ENCODE data around the gene GRPEL1.

The GRPEL1 gene

DNA sequence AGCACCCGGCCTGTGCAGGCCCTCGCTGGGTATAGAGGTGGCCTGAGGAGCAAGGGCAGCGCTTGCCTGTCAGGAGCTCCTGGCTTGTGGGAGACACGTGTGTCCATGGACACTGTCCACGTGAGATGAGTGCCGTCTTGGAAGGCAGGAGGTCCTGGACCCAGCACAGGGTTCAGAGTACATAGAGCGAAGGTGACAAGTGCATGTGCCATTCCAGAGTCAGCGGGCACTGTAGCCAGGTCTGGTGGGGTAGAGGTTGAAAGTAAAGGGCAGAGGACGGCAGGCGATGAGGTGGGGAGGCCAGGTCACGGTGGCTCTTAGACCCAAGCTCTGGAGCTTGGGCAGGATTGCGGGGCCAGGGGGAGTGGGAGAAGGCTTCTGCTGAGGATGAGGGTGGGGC, 53.0 kb downstream of the GRPEL1 start:
- Histone ChIP-seq H2AFZ (ENCODE audit: low read depth, low read length) (no peak overlapping the region), H3K36me3 (replicated peaks; ENCODE audit: low read depth, low read length) (peaks cover 30% of the 10 kb centered on the region), H4K20me1 (ENCODE audit: insufficient read depth, low read length) (no peaks in the 10 kb centered on the region), H3K27me3 (ENCODE audit: low read depth, low read length) (no peaks in the 10 kb centered on the region), H3K4me1 (ENCODE audit: low read length) (peaks cover 16% of the 10 kb centered on the region), H3K4me2 (ENCODE audit: low read length) (no peak overlapping the region), H3K9ac (ENCODE audit: low read length) (no peak overlapping the region; the same call in 1 of the 2 replicates), H3K9me3 (ENCODE audit: insufficient read depth, low read length) (no peaks in the 10 kb centered on the region), H3K4me3 (ENCODE audit: low read length) (no peak overlapping the region), H3K79me2 (ENCODE audit: low read length) (no peaks in the 10 kb centered on the region), H3K27ac (ENCODE audit: low read length) (peak overlapping the region; percentile 53)
- no peak for TF ChIP-seq EZH2phosphoT487 (IDR thresholded peaks at IDR 0.05; ENCODE audit: low read depth)
- TF ChIP-seq, protein P1, sequence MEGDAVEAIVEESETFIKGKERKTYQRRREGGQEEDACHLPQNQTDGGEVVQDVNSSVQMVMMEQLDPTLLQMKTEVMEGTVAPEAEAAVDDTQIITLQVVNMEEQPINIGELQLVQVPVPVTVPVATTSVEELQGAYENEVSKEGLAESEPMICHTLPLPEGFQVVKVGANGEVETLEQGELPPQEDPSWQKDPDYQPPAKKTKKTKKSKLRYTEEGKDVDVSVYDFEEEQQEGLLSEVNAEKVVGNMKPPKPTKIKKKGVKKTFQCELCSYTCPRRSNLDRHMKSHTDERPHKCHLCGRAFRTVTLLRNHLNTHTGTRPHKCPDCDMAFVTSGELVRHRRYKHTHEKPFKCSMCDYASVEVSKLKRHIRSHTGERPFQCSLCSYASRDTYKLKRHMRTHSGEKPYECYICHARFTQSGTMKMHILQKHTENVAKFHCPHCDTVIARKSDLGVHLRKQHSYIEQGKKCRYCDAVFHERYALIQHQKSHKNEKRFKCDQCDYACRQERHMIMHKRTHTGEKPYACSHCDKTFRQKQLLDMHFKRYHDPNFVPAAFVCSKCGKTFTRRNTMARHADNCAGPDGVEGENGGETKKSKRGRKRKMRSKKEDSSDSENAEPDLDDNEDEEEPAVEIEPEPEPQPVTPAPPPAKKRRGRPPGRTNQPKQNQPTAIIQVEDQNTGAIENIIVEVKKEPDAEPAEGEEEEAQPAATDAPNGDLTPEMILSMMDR (IDR thresholded peaks at IDR 0.05; ENCODE audit: low read depth, low read length): no peak

DNA sequence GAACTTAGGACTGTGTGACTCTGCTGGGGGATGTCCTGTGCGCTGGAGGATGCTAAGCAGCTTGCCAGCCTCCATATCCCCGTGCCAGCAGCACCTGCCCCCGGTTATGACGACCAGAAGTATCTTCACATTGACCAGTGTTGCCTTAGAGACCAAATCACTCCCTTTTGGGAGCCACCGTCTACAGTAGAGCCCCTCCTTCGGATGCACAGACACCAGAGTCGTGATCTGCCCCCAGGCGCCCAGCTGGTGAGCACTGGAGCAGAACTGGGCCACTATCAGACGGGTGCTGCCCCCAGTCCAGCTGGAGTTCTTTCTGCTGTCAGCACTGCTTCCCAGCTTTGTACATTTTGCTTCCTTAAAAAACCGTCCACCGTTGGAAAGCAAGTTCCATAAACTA, 54.7 kb downstream of the GRPEL1 start:
- peak overlapping the region; percentile 53 for H3K27ac ChIP-seq (ENCODE audit: low read length)
- peaks cover 42% of the 10 kb centered on the region for H3K36me3 ChIP-seq (replicated peaks; ENCODE audit: low read depth, low read length)
- H3K9ac ChIP-seq (ENCODE audit: low read length): no peak overlapping the region
- H3K27me3 ChIP-seq (ENCODE audit: low read depth, low read length): no peaks in the 10 kb centered on the region
- H3K4me1 ChIP-seq (ENCODE audit: low read length): peaks cover 16% of the 10 kb centered on the region
- H3K79me2 ChIP-seq (ENCODE audit: low read length): no peaks in the 10 kb centered on the region
- no peak overlapping the region for H3K4me3 ChIP-seq (ENCODE audit: low read length)
- H2AFZ ChIP-seq (ENCODE audit: low read depth, low read length): no peak overlapping the region
- TF ChIP-seq, protein P1 (IDR thresholded peaks at IDR 0.05; ENCODE audit: low read depth, low read length): no peak
- TF ChIP-seq EZH2phosphoT487 (IDR thresholded peaks at IDR 0.05; ENCODE audit: low read depth): no peak
- H4K20me1 ChIP-seq (ENCODE audit: insufficient read depth, low read length): no peaks in the 10 kb centered on the region
- no peak overlapping the region for H3K4me2 ChIP-seq (ENCODE audit: low read length)
- no peaks in the 10 kb centered on the region for H3K9me3 ChIP-seq (ENCODE audit: insufficient read depth, low read length)

DNA sequence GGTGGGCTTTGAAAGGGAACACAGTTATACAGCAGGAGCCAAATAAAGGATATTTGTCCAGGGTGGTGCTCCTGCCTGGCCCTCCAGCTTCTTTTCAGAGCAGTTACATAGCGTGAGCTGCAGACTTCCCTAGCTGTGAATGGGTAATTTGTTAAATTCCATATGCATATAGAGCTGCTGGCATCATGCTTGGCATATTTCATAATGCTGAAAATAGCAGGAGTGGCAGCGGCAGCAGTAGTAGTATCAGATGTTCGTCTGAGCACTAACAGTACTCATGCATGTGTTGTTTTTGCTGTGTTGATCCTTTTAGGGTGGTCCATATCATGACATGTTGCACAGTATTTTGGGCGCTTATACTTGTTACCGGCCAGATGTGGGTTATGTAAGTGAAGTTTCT, 58.3 kb downstream of the GRPEL1 start:
- no peak for TF ChIP-seq EZH2phosphoT487 (IDR thresholded peaks at IDR 0.05; ENCODE audit: low read depth)
- TF ChIP-seq, protein P1 (IDR thresholded peaks at IDR 0.05; ENCODE audit: low read depth, low read length): no peak
- Histone ChIP-seq H3K4me3 (ENCODE audit: low read length) (no peak overlapping the region), H4K20me1 (ENCODE audit: insufficient read depth, low read length) (no peaks in the 10 kb centered on the region), H3K27me3 (ENCODE audit: low read depth, low read length) (no peaks in the 10 kb centered on the region), H3K79me2 (ENCODE audit: low read length) (no peaks in the 10 kb centered on the region), H3K27ac (ENCODE audit: low read length) (no peak overlapping the region), H3K4me2 (ENCODE audit: low read length) (no peak overlapping the region), H2AFZ (ENCODE audit: low read depth, low read length) (no peak overlapping the region), H3K36me3 (replicated peaks; ENCODE audit: low read depth, low read length) (peaks cover 38% of the 10 kb centered on the region), H3K9me3 (ENCODE audit: insufficient read depth, low read length) (no peaks in the 10 kb centered on the region), H3K4me1 (ENCODE audit: low read length) (peaks cover 14% of the 10 kb centered on the region), H3K9ac (ENCODE audit: low read length) (no peak overlapping the region)
